IPS-20b (cell line): ENCODE measurements around the gene SPIB.

Source experiments
- H3K27ac ChIP-seq: one replicate; pipeline ENCODE4 v1.5.1; 2013; ENCODE audit warnings: low read length
- H3K27me3 ChIP-seq: 2 replicates; pipeline ENCODE4 v1.6.1; 2013; ENCODE audit warnings: mild to moderate bottlenecking, low read length, inconsistent platforms; ENCODE audit not compliant: insufficient read depth
- H3K36me3 ChIP-seq: 2 replicates; pipeline ENCODE4 v1.6.1; 2013; ENCODE audit warnings: low read depth, mild to moderate bottlenecking, inconsistent platforms, low read length, moderate library complexity; ENCODE audit not compliant: insufficient read depth
- H3K4me1 ChIP-seq: 2 replicates; pipeline ENCODE4 v1.6.1; 2013; ENCODE audit warnings: mild to moderate bottlenecking, control low read depth, inconsistent platforms, low read length, moderate library complexity; ENCODE audit not compliant: insufficient read depth
- H3K4me3 ChIP-seq: 2 replicates; pipeline ENCODE4 v1.5.1; 2013; ENCODE audit warnings: mild to moderate bottlenecking, low read length, inconsistent platforms
- H3K9ac ChIP-seq: 2 replicates; pipeline ENCODE4 v1.6.1; 2013; ENCODE audit warnings: low read depth, mild to moderate bottlenecking, inconsistent platforms, low read length, moderate library complexity
- H3K9me3 ChIP-seq: 2 replicates; pipeline ENCODE4 v1.6.1; 2013; ENCODE audit warnings: mild to moderate bottlenecking, low read depth, low read length, inconsistent platforms; ENCODE audit not compliant: insufficient read depth

SPIB gene

GRCh38 chr19:50418176-50419021 is at the start of gene SPIB:
SPIB (plus strand) TSS chr19:50418938; CDS start chr19:50418963, 25 bp downstream.
- Histone ChIP-seq H3K27me3 (peaks cover 21% of the 10 kb centered on the region), H3K9me3 (no peaks in the 10 kb centered on the region), H3K9ac (peak within 1 kb of the TSS; percentile 35; the same call in 1 of the 2 replicates), H3K4me1 (peaks cover 5% of the 10 kb centered on the region; the same call in 1 of the 2 replicates), H3K4me3 (peak within 1 kb of the TSS; percentile 64), H3K27ac (no peak within 1 kb of the TSS), H3K36me3 (peaks cover 5% of the 10 kb centered on the region; the same call in 1 of the 2 replicates)

- Histone ChIP-seq H3K4me1 (no peaks in the 10 kb centered on the region), H3K36me3 (no peaks in the 10 kb centered on the region), H3K4me3 (no peak overlapping the region), H3K9me3 (no peaks in the 10 kb centered on the region), H3K9ac (no peak overlapping the region), H3K27me3 (no peaks in the 10 kb centered on the region), H3K27ac (no peak overlapping the region)
Observed at GRCh38 chr19:50371914-50372475, 46.7 kb upstream of the SPIB start.

- Histone ChIP-seq H3K27ac (peak within 1 kb of the TSS; percentile 57), H3K9ac (peak within 1 kb of the TSS; percentile 96), H3K4me1 (no peaks in the 10 kb centered on the region), H3K9me3 (no peaks in the 10 kb centered on the region), H3K36me3 (peaks cover 39% of the 10 kb centered on the region), H3K4me3 (peak within 1 kb of the TSS; percentile 97), H3K27me3 (no peaks in the 10 kb centered on the region)
Observed at GRCh38 chr19:50376166-50377050, 42.3 kb upstream of the SPIB start, which contains the start of gene NR1H2. NR1H2 (plus strand) TSS chr19:50376457; CDS start chr19:50377606, 1,149 bp downstream.

GRCh38 chr19:50377051-50377461 is 41.7 kb upstream of the SPIB start:
- Histone ChIP-seq H3K4me1 (no peaks in the 10 kb centered on the region), H3K36me3 (peaks cover 44% of the 10 kb centered on the region), H3K9ac (no peak overlapping the region), H3K27me3 (no peaks in the 10 kb centered on the region), H3K4me3 (peak overlapping the region; percentile 51; the same call in 1 of the 2 replicates), H3K9me3 (no peaks in the 10 kb centered on the region), H3K27ac (no peak overlapping the region)

- Histone ChIP-seq H3K9ac (no peak overlapping the region), H3K36me3 (peaks cover 44% of the 10 kb centered on the region), H3K27ac (no peak overlapping the region), H3K27me3 (no peaks in the 10 kb centered on the region), H3K4me1 (no peaks in the 10 kb centered on the region), H3K9me3 (no peaks in the 10 kb centered on the region), H3K4me3 (no peak overlapping the region; the same call in 1 of the 2 replicates)
Observed at GRCh38 chr19:50377517-50377916, 41.2 kb upstream of the SPIB start.

- H3K27ac ChIP-seq = no peak overlapping the region
- H3K27me3 ChIP-seq = no peaks in the 10 kb centered on the region; the same call in 1 of the 2 replicates
- no peaks in the 10 kb centered on the region for H3K9me3 ChIP-seq
- H3K9ac ChIP-seq = no peak overlapping the region
- no peak overlapping the region for H3K4me3 ChIP-seq
- no peaks in the 10 kb centered on the region; the same call in 1 of the 2 replicates for H3K4me1 ChIP-seq
- peaks cover 44% of the 10 kb centered on the region for H3K36me3 ChIP-seq
Observed at GRCh38 chr19:50378169-50378862, 40.4 kb upstream of the SPIB start.

GRCh38 chr19:50378863-50379236 is 39.9 kb upstream of the SPIB start:
- H3K36me3 ChIP-seq = peaks cover 44% of the 10 kb centered on the region
- no peaks in the 10 kb centered on the region; the same call in 1 of the 2 replicates for H3K27me3 ChIP-seq
- no peak overlapping the region for H3K27ac ChIP-seq
- no peak overlapping the region for H3K4me3 ChIP-seq
- no peaks in the 10 kb centered on the region; the same call in 1 of the 2 replicates for H3K4me1 ChIP-seq
- H3K9ac ChIP-seq = no peak overlapping the region
- H3K9me3 ChIP-seq = no peaks in the 10 kb centered on the region

- no peak overlapping the region for H3K9ac ChIP-seq
- no peak overlapping the region for H3K27ac ChIP-seq
- H3K27me3 ChIP-seq = no peaks in the 10 kb centered on the region; the same call in 1 of the 2 replicates
- no peaks in the 10 kb centered on the region for H3K9me3 ChIP-seq
- H3K4me1 ChIP-seq = no peaks in the 10 kb centered on the region; the same call in 1 of the 2 replicates
- peaks cover 44% of the 10 kb centered on the region for H3K36me3 ChIP-seq
- no peak overlapping the region for H3K4me3 ChIP-seq
Observed at GRCh38 chr19:50379602-50380001, 39.1 kb upstream of the SPIB start.

GRCh38 chr19:50380137-50380536 is 38.6 kb upstream of the SPIB start:
- H3K4me3 ChIP-seq = no peak overlapping the region
- no peaks in the 10 kb centered on the region; the same call in 1 of the 2 replicates for H3K27me3 ChIP-seq
- no peaks in the 10 kb centered on the region; the same call in 1 of the 2 replicates for H3K4me1 ChIP-seq
- no peak overlapping the region for H3K27ac ChIP-seq
- no peaks in the 10 kb centered on the region for H3K9me3 ChIP-seq
- no peak overlapping the region for H3K9ac ChIP-seq
- peaks cover 44% of the 10 kb centered on the region for H3K36me3 ChIP-seq

- Histone ChIP-seq H3K36me3 (peaks cover 45% of the 10 kb centered on the region), H3K4me1 (no peaks in the 10 kb centered on the region; the same call in 1 of the 2 replicates), H3K9me3 (no peaks in the 10 kb centered on the region), H3K27me3 (no peaks in the 10 kb centered on the region; the same call in 1 of the 2 replicates), H3K9ac (no peak overlapping the region), H3K4me3 (no peak overlapping the region), H3K27ac (no peak overlapping the region)
Observed at GRCh38 chr19:50380751-50381151, 38.0 kb upstream of the SPIB start.
